LNCaP clone FGC (cell line): Measurements from ENCODE around the gene ITCH.

ENCODE experiments used
- DNase-seq: peaks from one replicate; pipeline ENCODE4 v3.0.0-alpha.2; 2011; ENCODE audit warnings: low read depth
- H3K4me3 ChIP-seq: 2 replicates; pipeline ENCODE4 v1.5.1; 2011; ENCODE audit warnings: mild to moderate bottlenecking, low read depth, low read length, control low read depth
- CTCF ChIP-seq: IDR thresholded peaks from 2 replicates; pipeline ENCODE4 v1.5.1; 2012; ENCODE audit warnings: mild to moderate bottlenecking; ENCODE audit not compliant: control insufficient read depth, insufficient read depth; ENCODE audit errors: extremely low read depth

ITCH gene

GRCh38 chr20:34559311-34560140, 196.5 kb downstream of the ITCH start:
- no peak for DNase-seq
- no peak for TF ChIP-seq CTCF
- no peak overlapping the region; the same call in 1 of the 2 replicates for H3K4me3 ChIP-seq

- no peak overlapping the region for H3K4me3 ChIP-seq
- no peak for DNase-seq
- TF ChIP-seq CTCF = no peak
Measured at GRCh38 chr20:34560141-34560523, 197.1 kb downstream of the ITCH start.

GRCh38 chr20:34560614-34561013, 197.5 kb downstream of the ITCH start:
- H3K4me3 ChIP-seq = no peak overlapping the region
- DNase-seq = no peak
- no peak for TF ChIP-seq CTCF
